ENCODE results near the gene PLXNB2.
"Not testable (repeated sequence)": the region's sequence is repeated elsewhere in the genome, so short reads cannot be mapped to it uniquely, and the experiment has no call there.

PLXNB2 gene

DNA sequence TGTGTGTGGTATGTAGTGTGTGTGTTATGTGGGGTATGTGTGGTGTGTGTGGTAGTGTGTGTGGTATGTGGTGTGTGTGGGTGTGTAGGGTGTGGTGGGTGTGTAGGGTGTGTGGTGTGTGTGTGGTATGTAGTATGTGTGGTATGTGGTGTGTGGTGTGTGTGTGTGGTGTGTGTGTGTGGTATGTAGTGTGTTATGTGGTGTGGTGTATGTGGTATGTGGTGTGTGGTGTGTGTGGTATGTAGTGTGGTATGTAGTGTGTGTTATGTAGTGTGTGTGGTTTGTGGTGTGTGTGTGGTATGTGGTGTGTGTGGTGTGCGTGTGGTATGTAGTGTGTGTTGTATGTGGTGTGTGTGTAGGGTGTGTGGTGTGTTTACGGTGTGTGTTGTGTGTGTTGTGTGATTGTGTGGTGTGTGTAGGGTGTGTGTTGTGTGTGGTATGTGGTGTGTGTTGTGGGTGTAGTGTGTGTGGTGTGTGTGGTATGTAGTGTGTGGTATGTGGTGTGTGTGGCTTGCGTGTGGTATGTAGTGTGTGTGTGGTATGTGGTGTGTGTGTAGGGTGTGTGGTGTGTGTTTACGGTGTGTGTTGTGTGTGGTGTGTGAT, 31.5 kb upstream of the PLXNB2 start:
- peaks cover 5% of the 10 kb centered on the region for H3K4me1 Mint-ChIP-seq
- H3K27ac Mint-ChIP-seq = no peak overlapping the region
- H3K27me3 Mint-ChIP-seq (ENCODE audit: low read depth, poor library complexity) = peaks cover 7% of the 10 kb centered on the region
- TF ChIP-seq, protein P1, sequence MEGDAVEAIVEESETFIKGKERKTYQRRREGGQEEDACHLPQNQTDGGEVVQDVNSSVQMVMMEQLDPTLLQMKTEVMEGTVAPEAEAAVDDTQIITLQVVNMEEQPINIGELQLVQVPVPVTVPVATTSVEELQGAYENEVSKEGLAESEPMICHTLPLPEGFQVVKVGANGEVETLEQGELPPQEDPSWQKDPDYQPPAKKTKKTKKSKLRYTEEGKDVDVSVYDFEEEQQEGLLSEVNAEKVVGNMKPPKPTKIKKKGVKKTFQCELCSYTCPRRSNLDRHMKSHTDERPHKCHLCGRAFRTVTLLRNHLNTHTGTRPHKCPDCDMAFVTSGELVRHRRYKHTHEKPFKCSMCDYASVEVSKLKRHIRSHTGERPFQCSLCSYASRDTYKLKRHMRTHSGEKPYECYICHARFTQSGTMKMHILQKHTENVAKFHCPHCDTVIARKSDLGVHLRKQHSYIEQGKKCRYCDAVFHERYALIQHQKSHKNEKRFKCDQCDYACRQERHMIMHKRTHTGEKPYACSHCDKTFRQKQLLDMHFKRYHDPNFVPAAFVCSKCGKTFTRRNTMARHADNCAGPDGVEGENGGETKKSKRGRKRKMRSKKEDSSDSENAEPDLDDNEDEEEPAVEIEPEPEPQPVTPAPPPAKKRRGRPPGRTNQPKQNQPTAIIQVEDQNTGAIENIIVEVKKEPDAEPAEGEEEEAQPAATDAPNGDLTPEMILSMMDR (IDR thresholded peaks at IDR 0.05) = no peak
- H3K4me3 Mint-ChIP-seq = no peak overlapping the region
- no peak for DNase-seq
- no peaks in the 10 kb centered on the region for H3K9me3 Mint-ChIP-seq
- no peaks in the 10 kb centered on the region for H3K36me3 Mint-ChIP-seq (ENCODE audit: low read depth)

DNA sequence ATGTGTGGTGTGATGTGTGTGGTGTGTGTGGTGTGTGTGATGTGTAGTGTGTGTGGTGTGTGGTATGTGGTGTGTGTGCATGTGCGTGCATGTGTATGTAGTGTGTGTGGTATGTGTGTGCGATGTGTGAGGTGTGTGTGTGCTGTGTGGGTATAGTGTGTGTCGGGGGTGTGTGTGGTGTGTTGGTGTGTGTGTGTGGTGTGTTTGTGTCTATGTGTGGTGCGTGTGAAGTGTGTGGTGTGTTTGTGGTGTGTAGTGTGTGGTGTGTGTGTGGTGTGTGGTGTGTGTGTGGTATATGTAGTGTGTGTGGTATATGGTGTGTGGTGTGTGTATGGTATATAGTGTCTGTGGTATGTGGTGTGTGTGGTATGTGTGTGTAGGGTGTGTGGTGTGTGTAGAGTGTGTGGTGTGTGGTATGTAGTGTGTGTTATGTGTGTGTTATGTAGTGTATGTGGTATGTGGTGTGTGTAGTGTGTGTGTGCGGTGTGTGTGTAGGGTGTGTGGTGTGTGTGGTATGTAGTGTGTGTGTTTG, 30.7 kb upstream of the PLXNB2 start:
- H3K4me1 Mint-ChIP-seq = peaks cover 12% of the 10 kb centered on the region
- no peaks in the 10 kb centered on the region for H3K36me3 Mint-ChIP-seq (ENCODE audit: low read depth)
- H3K27ac Mint-ChIP-seq = no peak overlapping the region
- no peak for DNase-seq
- peaks cover 9% of the 10 kb centered on the region for H3K27me3 Mint-ChIP-seq (ENCODE audit: low read depth, poor library complexity)
- TF ChIP-seq, protein P1 (IDR thresholded peaks at IDR 0.05) = no peak
- no peak overlapping the region for H3K4me3 Mint-ChIP-seq
- H3K9me3 Mint-ChIP-seq = no peaks in the 10 kb centered on the region

DNA sequence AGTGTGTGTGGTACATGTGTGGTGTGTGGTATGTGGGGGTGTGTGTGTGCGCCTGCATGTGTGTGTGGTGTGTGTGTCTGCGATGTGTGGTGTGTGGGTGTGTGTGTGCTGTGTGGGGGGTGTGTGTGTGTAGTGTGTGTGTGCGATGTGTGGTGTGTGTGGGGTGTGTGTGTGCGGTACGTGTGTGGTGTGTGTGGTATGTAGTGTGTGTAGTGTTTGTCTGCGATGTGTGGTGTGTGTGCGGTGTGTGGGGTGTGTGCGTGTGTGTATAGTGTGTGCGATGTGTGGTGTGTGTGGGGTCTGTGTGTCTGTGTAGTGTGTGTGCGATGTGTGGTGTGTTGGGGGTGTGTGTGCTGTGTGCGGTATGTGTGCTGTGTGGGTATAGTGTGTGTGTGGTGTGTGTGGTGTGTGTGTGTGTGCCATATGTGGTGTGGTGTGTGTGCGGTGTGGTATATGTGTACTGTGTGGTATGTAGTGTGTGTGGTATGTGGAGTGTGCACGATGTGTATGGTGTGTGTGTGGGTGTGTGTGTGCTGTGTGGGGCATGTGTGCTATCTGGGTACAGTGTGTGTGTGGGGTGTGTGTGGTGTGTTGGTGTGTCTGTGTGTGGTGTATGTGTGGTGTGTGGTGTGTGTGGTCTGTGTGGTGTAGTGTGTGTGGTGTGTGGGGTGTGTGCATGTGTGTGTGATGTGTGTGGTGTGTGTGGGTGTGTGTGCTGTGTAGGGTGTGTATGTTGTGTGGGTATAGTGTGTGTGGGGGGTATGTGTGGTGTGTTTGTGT, 30.0 kb upstream of the PLXNB2 start:
- peaks cover 12% of the 10 kb centered on the region for H3K4me1 Mint-ChIP-seq
- TF ChIP-seq, protein P1 (IDR thresholded peaks at IDR 0.05) = no peak
- DNase-seq = no peak
- no peaks in the 10 kb centered on the region for H3K9me3 Mint-ChIP-seq
- no peaks in the 10 kb centered on the region for H3K36me3 Mint-ChIP-seq (ENCODE audit: low read depth)
- no peak overlapping the region for H3K4me3 Mint-ChIP-seq
- H3K27me3 Mint-ChIP-seq (ENCODE audit: low read depth, poor library complexity) = peaks cover 11% of the 10 kb centered on the region
- no peak overlapping the region for H3K27ac Mint-ChIP-seq

DNA sequence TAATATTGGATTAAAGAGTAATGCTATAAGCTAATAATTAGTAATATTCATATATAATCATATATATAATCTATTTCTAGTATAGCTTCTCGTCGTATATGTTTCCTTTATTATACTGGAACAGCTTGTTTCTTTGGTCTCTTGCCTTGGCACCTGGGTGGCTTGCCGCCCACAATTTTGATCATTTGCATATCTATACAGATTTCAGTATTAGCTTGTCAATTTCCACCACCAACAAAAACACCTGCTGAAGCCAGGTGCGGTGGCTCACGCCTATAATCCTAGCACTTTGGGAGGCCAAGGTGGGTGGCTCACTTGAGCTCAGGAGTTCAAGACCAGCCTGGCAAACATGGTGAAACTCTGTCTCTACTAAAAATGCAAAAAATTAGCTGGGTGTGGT, 27.0 kb upstream of the PLXNB2 start:
- not testable (repeated sequence) for H3K27me3 Mint-ChIP-seq (ENCODE audit: low read depth, poor library complexity); H3K27ac Mint-ChIP-seq; H3K9me3 Mint-ChIP-seq; DNase-seq; H3K4me1 Mint-ChIP-seq; H3K36me3 Mint-ChIP-seq (ENCODE audit: low read depth); H3K4me3 Mint-ChIP-seq

DNA sequence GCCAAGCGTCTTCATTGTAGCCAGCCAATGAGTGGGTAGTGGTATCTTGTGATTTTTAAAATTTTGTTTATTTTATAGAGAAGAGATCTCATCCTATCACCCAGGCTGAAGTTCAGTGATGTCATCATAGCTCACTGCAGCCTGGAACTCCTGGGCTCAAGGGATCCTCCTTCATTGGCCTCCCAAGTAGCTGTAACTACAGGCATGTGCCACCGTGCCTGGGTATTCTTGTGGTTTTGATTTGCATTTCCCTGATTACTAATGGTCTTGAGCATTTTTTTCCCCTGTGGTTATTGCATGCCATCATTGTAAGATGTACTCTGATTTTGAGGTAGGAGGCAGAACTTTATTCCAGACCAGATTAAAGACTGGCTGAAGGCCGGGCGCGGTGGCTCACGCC, 21.8 kb upstream of the PLXNB2 start:
- peaks cover 18% of the 10 kb centered on the region for H3K27me3 Mint-ChIP-seq (ENCODE audit: low read depth, poor library complexity)
- H3K36me3 Mint-ChIP-seq (ENCODE audit: low read depth) = no peaks in the 10 kb centered on the region
- no peak overlapping the region for H3K4me3 Mint-ChIP-seq
- H3K9me3 Mint-ChIP-seq = peaks cover 4% of the 10 kb centered on the region
- no peak overlapping the region for H3K27ac Mint-ChIP-seq
- TF ChIP-seq, protein P1 (IDR thresholded peaks at IDR 0.05) = no peak
- no peak for DNase-seq
- peaks cover 24% of the 10 kb centered on the region for H3K4me1 Mint-ChIP-seq

DNA sequence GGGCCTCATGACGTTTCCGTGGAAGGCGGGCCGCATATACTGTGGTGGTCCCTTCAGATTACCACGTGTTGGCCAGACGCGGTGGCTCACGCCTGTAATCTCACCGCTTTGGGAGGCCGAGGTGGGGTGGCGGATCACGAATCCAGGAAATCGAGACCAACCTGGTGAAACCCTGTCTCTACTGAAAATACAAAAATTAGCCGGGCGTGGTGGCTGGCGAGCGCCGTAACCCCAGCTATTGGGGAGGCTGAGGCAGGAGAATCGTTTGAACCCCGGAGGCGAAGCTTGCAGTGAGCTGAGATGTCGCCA, 20.2 kb upstream of the PLXNB2 start:
- H3K9me3 Mint-ChIP-seq = peaks cover 4% of the 10 kb centered on the region

More for the DNA sequence above, 20.2 kb upstream of the PLXNB2 start:
- Mint-ChIP-seq H3K4me1 (peaks cover 16% of the 10 kb centered on the region), H3K4me3 (peak overlapping the region; percentile 76), H3K27me3 (ENCODE audit: low read depth, poor library complexity) (peaks cover 20% of the 10 kb centered on the region), H3K36me3 (ENCODE audit: low read depth) (no peaks in the 10 kb centered on the region), H3K27ac (no peak overlapping the region)
- TF ChIP-seq, protein P1 (IDR thresholded peaks at IDR 0.05) = no peak
- no peak for DNase-seq
